Activated CD4-positive, CD25-positive, alpha-beta regulatory T cell treated with anti-CD3 and anti-CD28 coated beads, Interleukin-2, amount 50 U/mL, for 72 hours (primary cell): ENCODE data around the gene TMEM61.
A peak's percentile ranks its signal among the peaks of the same experiment; 100 is the strongest.
"Not testable (repeated sequence)": the region's sequence is repeated elsewhere in the genome, so short reads cannot be mapped to it uniquely, and the experiment has no call there.

ENCODE experiments used
- DNase-seq: peaks from one replicate; pipeline ENCODE4 v3.0.0; 2021

TMEM61 gene

DNA sequence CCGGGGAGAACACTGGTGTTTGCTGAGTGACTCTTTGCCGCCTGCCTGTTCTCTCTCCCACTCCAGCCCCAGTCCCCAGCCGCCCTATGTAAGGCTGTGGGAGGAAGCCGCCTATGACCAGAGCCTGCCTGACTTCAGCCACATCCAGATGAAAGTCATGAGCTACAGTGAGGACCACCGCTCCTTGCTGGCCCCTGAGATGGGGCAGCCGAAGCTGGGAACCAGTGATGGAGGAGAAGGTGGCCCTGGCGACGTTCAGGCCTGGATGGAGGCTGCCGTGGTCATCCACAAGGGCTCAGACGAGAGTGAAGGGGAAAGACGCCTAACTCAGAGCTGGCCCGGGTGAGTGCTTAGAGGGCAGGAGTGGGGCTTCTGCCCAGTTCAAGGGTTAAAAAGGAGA, 26.5 kb downstream of the TMEM61 start:
- no peak for DNase-seq

DNA sequence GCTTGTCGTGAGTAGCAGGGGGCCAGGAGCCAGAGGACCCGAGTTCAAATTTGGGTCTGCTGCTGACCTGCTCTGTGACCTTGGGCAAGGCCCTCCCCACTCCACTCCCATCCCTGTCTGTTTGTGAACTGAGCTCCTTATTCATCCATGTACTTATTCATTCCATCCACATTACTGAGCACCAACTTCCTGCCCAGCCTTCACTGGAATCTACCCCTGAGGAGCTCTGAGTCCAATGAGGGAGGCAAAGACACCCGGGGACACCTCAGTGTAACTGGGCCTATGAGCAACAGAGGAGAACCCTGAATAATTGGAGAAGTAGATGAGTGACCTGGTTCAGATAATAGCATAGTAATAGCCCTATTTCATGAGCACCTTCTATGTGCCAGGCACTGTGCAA, 27.2 kb downstream of the TMEM61 start:
- DNase-seq = no peak

DNA sequence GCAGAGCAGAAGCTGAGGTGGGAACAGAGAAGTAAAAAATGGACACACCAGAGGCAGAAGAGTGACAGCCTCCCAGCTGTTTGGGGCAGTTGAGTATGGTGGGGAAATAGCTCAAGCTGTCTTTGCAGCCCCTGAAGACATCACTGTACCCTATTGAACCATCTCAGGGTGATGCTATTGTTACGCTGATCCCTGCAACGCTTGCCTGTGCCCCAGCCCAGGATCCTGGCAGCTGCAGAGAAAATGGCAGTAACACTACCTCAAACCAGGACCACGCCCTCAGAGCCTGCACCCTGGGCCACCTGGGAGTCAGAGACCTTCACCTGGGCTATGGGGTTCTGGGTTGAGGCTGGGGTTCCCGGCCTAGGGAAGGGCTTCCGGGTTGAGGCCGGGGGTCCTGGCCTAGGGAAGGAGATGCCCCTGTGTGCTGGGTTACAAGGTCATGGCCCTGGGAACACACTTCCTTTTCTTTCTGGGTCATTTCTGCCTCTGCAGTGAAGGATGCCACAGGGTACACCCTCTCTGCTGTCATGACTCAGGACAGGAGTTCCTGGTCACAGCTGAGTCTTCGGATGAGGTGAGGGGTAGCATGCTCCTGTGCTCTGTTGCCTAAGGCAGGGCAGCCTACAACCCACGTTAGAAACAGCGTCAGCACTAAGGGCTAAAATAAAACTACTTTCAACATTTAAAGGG, 29.9 kb downstream of the TMEM61 start:
- DNase-seq = no peak

DNA sequence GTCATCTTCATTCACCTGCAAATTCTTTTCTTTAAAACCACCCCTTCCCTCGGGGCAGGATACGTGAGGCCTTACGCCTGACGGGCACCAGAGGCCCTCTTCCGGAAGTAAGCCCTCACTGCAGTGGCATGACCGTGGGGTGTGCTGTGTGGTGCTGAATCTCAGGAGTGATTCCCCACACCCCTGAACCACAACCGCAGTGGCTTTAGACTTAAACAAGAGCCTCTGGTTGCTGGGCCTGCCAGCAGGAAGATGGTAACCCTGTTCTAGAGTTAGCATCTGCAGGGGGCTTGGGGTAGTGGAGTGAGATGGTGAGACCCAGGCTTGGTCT, 30.4 kb downstream of the TMEM61 start:
- DNase-seq = no peak

DNA sequence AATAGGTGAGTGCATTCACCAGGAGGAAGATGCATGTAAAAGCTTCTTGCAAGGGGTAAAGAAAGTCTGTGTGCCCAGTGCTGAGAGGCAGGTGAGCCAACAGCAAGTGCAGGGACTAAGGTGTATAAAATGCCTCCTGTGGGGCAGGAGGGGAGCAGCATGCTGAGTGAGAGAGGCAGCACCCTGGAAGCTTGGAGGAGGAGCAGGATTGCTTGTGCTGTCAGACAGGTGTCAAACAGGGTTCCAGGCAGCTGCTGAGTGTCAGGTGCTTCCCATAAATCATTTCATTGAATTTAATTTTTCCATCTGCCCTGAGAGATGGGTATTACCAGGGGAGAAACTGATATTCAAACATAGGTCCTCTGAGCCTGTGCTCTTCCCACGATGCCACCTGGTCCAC, 32.2 kb downstream of the TMEM61 start:
- DNase-seq = no peak

DNA sequence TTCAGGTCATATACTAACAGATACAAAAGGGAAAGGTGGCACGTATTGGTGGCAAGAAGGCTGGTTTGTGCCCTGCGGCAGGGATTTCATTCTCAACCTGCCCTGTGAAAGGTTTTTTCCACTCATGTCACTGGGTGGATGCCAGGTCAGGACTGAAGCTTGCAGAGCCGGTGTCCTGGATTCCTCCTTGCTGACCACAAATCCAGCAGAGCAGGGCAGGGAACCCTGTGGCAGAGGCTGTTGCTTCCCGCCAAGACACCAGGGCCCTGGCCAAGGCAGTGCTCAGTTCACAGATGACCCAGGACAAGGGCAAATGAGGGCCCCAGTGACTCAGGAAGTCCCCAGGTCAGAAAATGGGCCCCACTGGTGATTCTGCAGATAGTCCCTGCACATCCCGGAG, 34.7 kb downstream of the TMEM61 start:
- no peak for DNase-seq

DNA sequence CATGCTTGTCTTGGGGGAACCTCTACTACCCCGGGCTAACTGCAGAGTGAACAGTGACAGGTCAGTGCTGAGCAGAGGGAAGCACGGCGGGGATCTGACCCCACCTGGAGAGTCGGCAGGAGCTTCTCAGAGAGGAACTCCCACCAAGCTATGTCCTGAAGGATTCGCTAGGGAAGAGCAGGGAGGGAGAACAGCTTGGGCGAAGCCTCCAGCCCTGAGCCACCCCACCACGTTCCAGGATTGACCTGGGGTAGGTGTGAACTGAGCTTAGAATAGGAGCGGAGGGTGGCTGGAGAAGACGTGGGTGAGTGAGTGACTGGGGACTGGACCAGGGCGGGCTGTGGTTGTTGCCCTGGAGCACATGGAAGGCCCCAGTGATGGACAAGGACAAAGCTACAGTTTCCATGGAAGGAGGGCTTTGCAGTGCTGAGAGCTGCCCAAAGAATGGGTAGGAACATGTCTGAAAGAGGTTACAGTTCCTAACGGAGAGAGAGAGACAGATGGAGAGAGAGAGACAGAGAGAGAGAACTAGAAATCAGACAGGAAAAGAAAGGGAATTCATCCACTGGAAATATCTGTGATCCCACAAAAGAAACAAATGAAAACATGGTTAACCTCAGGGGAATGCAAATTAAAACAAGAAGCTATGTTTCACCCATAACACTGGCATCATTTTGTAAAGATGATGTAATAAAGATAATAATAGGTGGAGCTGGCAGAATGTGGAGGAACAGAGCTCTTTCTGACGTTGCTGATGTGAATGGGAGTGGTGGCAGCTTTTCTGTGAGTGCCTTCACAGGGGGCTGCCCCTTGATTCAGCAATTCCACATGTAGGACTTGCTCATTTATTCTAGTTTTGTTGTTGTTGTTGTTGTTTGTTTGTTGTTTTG, 35.5 kb downstream of the TMEM61 start:
- DNase-seq = no peak

DNA sequence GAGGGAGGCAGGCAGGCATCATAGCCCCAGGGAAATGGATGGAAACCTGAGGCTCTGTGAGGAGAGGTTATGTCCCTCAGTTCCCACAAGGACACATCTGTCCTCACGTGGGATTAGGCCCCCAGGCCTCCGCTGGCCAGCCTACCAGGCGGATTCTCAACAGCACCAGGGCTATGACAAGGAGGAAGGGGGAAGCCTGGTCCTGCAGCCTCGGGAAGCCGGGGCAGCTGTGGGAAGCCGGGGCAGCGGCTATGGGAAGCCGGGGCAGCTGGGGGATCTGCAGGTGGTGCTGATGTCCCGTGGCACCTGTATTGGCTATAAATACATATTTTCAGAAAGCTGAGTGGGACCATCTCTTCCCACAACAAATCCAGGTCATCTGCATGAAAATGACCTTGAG, 38.0 kb downstream of the TMEM61 start:
- DNase-seq = no peak

DNA sequence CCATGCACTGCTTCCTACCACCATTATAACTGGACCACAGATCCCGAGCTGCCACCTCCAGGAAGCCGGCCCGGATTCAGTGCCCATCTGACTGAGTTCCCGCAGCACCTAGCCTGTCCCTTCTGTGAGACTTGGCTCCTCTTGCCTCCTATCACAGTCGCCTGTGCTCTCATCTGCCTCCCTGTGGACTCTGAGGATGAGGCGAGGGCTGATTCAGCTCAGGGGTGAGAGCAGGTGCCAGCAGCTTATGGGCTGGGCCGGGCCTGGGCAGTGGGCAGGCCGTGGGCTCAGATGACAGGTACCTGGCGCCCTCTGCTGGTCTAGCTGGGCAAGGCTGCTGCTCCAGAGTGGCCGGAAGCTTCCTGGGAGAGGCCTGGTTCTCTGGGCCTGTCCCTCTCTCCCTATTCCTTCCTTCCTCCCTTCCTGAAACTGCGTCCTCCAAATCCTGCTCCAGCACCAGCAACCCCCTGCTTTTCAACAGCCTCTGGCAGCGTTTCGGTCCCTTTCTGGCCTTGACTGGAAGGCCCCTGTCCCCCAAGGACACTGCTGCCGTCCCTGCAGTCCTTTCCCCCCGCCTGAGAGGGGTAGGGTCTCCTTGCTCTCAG, 41.6 kb downstream of the TMEM61 start:
- DNase-seq = peak; percentile 75

DNA sequence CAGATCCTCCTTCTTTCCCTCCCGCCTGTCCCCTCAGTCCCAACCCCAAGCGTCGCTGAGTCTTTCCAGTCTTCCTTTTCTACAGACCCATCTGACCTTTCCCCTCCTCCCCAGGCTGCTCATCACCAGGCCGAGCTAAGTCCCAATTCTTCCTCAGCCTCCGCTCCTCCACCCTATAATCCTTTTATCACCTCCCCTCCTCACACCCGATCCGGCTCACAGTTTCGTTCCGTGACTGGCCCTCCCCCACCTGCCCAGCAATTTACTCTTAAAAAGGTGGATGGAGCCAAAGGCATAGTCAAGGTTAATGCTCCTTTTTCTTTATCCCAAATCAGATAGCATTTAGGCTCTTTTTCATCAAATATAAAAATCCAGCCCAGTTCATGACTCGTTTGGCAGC, 43.7 kb downstream of the TMEM61 start:
- DNase-seq = not testable (repeated sequence)

DNA sequence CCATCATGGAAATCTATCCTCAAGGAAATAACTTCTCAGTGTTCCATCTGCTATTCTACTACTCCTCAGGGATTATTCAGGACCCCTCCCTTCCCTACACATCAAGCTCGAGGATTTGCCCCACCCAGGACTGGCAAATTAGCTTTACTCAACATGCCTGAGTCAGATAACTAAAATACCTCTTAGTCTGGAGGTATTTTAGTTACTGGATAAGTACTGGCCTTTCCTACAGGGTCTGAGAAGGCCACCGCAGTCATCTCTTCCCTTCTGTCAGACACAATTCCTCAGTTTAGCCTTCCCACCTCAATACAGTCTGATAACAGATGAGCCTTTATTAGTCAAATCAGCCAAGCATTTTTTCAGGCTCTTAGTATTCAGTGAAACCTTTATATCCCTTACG, 46.3 kb downstream of the TMEM61 start:
- DNase-seq = not testable (repeated sequence)

DNA sequence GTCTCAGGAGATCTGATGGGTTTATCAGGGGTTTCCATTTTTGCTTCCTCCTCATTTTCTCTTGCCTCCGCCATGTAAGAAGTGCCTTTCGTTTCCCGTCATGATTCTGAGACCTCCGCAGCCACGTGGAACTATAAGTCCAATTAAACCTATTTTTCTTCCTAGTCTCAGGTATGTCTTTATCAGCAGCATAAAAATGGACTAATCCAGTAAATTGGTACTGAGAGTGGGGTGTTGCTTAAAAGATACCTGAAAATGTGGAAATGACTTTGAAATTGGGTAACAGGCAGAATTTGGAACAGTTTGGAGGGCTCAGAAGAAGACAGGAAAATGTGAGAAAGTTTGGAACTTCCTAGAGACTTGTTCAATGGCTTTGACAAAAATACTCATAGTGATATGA, 50.7 kb downstream of the TMEM61 start:
- not testable (repeated sequence) for DNase-seq

DNA sequence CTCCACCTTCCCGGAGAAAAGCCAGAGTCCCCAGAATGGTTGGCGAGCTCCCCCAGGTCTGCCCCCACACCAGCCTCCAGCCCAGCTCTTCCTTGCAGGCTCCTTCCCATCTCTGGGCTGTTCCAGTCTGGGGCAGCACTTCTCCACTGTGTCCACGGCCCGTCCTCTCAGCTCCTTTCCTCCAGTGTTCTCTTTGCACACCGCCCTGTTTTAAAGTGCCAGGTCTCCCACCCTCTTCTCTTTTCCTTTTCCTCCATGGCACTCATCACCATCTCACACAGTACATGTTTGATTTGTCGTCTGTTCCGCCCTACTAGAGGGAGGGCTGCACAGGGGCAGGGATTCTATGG, 52.8 kb downstream of the TMEM61 start:
- no peak for DNase-seq

DNA sequence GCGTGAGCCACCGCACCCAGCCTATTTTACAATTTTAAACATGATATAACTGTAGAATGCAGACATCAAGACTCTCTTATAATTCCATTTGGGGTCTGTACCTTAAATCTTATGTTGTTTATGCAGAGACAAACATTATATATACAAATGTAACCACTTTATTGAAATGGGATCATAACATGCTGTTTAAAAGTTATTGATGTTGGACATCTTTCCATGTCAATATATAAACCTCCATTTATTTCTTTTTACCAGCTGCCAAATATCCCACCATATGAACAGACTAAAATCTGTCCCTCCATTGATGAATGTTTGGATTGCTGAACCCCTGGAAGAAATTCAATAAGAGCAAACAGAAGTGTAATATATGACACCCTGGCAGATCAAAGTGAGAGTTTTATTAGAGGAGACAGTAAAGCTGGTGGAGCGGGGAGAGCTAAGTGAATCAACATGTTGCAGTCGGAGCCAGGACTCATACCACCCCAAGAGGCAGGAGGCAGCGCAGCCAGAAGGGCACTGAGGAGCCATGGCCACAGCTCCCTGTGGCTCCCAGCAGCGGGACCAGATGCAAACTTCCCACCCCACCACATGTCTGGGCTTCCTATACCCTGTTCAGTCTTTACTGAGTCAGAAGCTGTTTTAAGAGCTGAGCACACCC, 54.2 kb downstream of the TMEM61 start:
- no peak for DNase-seq

DNA sequence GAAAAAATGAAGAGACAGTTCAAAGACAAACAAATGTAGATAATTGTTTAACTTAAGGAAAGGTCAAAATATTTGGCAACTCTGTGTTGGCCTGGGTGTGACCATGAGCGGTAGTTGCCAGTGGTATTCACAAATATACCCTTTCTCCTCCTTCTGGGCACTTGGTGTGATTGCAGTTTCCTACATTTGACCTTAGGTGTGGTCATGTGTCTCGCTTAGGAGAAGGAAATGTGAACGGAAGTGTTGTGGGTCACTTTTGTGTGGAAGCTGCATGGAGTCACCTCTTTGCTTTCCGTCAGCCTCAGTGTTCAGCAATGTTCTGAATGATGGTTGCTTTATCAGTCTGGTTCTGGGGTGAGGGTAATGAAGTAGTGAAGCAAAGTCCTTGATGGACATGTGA, 55.5 kb downstream of the TMEM61 start:
- DNase-seq = no peak

DNA sequence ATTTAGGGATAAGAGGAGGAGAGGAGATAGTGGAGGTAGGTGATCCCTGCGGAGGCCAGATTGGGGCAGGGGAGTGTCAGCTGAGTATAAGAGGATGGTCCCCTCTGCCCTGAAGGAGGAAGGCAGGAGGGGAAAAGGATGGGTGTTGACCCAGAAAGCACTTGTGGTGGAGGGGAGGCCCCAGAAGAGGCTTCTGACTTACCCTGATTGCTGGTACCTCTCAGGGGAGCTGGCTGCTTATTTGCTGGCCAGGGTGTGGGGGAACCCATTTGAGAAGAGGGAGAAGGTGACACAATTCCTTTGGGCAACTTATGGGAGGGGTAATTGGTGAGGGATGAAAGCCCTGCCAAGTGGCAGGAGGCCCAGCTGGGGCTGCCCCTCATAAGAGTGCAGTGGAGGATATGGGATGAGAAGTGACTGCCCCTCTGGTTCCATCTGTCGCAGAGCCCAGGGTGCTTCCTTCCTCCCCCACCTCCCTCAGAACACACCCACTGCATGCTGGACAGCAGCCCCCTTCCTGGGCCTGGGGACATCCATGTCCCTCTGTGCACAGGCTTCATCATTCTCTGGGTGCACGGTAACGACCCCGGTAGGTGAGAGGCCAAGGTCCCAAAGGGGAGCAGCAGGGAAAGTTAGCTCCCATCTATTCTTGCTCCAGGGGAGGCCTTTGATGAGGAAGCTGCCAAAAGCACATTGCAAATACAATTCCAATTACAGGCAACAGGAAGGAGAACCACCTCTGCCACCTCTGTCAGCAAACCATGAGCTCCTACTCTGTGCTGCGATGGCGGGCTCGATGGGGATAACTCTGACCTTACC, 57.5 kb downstream of the TMEM61 start:
- DNase-seq = no peak

DNA sequence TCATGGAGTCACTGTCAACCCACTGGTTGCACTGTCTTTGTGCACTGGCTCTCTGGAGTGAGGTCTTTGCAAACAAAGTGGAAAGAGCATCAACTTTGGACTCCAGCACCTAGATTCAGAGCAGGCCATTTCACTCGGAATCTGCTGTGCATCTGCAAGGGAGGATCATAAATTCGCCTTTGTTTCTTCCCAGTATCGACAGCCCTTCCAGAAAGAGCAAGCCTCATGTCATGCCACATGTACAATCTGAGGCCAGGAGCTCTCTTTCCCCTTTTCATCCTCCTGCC, 58.1 kb downstream of the TMEM61 start:
- DNase-seq = no peak

DNA sequence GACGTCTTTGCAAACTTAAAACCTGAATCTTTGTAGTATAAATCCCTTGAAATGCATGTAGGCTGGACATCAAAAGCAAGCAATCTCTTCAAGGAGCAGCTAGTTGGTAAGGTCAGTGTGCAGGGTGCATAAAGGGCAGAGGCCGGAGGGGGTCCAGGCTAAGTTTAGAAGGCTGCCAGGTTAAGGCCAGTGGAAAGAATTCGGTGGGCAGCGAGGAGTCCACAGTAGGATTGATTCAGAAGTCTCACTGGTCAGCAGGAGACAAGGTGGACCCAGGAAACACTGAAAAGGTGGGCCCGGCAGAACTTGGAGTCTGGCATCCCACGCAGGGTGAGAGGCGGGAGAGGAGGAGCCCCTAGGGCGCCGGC, 58.5 kb downstream of the TMEM61 start:
- no peak for DNase-seq

DNA sequence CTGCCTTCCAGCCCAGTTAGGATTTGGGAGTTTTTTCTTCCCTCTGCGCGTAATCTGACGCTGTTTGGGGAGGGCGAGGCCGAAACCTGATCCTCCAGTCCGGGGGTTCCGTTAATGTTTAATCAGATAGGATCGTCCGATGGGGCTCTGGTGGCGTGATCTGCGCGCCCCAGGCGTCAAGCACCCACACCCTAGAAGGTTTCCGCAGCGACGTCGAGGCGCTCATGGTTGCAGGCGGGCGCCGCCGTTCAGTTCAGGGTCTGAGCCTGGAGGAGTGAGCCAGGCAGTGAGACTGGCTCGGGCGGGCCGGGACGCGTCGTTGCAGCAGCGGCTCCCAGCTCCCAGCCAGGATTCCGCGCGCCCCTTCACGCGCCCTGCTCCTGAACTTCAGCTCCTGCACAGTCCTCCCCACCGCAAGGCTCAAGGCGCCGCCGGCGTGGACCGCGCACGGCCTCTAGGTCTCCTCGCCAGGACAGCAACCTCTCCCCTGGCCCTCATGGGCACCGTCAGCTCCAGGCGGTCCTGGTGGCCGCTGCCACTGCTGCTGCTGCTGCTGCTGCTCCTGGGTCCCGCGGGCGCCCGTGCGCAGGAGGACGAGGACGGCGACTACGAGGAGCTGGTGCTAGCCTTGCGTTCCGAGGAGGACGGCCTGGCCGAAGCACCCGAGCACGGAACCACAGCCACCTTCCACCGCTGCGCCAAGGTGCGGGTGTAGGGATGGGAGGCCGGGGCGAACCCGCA, 59.1 kb downstream of the TMEM61 start, which contains the start of gene PCSK9:
Gene PCSK9, plus strand, starts transcription at position 207 of the 741 bp plus-strand sequence. Its CDS starts 290 bp downstream, at position 497.
- DNase-seq = no peak

DNA sequence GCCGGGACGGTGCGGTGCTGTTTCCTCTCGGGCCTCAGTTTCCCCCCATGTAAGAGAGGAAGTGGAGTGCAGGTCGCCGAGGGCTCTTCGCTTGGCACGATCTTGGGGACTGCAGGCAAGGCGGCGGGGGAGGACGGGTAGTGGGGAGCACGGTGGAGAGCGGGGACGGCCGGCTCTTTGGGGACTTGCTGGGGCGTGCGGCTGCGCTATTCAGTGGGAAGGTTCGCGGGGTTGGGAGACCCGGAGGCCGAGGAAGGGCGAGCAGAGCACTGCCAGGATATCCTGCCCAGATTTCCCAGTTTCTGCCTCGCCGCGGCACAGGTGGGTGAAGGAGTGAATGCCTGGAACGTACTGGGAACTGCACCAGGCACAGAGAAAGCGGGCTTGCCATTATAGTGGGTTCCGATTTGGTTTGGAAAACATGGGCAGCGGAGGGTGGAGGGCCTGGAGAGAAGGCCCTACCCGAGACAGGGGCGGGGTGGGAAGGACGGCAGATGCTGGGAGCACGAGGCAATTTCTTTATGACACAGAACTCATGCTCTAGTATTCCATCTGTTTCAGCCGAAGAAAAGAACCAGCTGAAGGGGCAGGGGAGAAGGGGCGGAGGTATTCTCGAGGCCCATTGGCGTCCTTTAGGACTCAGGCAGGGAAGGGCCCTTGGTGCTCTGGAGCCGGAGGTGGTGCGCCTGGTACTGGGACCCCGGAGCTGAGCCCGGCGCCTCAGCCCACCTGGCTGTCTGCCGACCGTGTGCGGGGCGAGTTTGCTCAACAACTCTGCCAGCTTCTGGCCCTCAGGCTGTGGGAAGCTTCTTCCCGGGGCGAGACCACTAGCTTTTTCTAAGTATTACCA, 59.9 kb downstream of the TMEM61 start:
- no peak for DNase-seq

DNA sequence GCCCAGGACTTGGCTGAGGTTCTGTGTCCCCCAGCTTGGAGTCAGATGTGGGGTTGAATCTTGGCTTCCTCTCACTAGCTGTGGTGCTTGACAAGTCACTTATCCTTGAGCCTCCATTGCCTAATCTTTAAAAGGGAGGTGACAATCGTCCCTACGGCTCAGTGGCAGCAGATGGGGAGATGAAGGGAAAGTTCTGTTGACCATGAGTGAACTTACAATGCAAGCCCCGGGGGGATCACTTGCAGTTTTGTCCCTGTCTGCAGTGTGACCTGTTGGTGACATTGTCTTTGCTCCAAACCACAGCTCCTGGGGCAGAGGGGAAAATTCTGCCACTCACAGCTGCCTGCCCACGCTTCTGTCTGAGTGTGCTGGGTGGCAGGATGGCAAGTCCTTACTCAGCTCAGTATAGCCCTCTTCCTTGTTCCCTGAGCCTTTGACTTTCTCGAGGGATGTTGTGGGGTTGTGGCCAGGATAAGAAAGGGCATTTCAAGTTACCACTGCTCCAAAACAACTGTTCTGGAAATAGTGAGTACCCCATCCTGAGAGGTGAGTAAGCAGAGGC, 60.6 kb downstream of the TMEM61 start:
- DNase-seq = no peak
